IPS-NIHi11 (cell line): ENCODE measurements around the gene MRPL16.

ENCODE experiments used
- DNase-seq: peaks from one replicate; pipeline ENCODE4 v3.0.0; 2012; ENCODE audit warnings: mixed read lengths, low spot score

The MRPL16 gene

DNA sequence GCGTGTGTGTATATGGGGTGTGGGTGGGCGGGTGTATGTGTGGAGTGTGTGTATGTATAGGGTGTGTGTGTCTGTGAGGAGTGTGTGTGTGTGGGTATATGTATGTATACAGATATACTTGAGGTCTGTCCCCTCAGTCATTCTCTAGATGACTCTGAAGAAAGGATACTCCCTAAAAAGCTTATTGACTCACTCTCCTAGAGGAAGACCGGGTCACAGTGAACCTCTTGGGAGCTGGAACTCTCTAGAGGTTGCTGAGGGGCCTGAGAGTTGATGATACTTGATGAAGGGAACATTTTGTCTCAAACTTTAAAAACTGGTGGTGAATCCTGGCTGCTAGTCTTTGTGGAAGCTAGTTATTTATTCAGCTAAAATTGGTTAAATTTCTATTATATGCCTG is 40.3 kb downstream of the MRPL16 start:
- no peak for DNase-seq

DNA sequence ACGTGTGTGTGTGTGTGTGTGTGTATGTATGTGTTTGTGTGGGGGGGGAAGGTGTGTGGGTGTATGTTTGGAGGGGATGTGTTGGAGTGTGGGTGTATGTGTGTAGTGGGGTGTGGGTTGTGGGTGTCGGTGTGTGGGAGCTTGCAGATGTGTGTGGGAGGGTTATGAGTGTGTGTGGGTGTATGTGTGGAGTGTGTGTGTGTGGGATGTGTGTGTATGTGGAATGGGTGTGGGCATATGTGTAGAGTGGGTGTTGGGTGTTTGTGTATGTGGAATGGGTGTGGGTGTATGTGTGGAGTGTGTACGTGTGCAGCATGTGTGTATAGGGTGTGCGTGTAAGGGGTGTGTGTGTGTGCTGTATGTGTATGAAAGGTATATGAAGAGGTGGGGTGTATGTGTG is 40.8 kb downstream of the MRPL16 start:
- DNase-seq, result no peak

DNA sequence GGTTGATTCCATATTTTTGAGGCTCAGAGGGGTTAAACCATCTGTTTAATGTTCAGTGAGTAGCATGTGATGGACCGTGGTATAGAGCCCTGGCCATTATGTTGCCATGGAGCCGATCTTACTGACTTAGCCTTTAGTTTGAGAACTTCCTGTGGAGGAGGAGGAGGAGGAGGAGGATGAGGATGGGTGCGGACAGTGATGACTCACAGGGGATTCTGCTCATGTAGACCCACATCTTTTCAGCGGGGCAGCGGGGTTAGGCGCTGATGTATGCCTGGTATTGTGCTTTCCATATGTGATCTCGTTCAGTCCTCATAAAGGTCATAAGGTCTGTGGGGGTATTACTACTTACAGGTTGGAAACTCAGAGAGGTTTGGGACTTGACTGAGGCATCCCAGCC is 41.5 kb downstream of the MRPL16 start:
- DNase-seq, result no peak

DNA sequence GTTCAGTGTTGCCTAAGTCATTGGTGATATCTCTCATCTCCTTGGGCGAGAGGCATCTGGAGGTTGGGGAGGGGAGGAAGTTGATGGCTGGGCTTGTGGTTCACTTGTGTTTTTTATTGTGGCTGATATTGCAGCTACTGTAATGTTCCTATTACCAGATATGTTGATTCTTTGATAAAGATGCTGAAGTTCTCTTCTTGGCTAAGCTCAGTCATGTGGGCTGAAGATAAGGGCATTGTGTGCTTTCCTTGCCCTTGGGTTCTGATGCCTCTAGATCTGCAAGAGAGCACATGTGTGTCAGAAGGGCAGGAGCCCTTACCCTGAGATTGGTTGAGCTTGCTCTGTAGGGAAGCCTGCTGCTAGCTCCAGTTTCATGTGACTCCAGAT is 43.4 kb downstream of the MRPL16 start:
- no peak for DNase-seq

DNA sequence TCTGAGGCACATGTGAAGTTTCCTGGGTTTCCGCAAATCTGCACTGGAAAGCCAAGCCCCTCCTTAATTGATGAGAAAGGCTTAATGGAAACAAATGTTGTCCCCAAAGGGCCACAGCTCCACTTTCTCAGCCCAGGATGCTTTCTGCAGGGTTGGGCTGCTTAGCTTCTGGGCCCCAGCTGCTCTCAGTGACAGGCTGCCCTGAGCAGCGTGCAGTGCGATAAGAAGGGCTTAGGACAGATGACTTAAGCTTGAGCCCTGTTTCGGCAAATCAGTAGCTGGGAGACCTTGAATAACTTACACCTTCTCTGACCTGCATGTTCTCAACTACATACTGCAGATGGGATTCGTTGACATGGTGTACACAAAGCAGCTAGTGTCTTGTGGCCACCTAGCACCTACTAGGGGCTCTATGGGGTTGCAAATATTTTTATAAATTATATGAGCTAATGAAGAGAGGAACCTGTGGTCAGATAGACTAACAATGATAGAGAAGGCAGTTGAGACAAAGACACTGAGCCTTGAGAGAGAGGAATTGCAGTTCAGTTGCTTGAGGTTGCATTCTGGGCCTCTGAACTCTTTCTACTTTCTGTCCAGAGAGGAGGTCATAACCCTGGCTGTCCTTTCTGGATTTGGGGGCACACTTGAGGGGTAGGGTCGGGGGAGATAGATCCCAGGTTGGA is 43.9 kb downstream of the MRPL16 start:
- no peak for DNase-seq

DNA sequence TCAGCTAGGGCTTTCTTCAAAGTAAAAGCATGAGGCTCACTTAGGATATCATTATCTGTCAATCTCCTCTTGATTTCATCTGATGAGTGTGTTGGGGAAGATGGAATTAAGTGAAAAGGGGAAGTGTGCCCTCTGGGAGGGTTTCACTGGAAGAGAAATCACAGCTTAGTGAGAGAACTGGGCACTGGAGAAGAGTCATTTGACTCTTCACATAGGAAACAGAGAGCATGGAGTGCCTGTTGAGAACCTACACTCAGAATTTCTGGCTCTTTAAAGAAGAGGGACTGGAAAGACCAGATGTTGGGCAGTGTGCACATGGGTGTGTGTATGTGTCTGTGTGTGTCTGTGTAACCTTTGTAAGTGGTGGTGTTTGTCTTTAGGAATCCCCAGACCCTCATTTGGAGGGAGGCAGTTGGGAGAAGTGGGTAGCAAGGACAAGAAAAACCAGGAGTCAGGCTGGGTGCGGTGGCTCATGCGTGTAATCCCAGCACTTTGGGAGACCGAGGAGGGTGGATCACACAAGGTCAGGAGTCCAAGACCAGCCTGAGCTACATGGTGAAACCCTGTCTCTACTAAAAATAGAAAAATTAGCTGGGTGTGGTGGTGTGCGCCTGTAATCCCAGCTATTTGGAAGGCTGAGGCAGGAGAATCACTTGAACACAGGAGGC is 45.4 kb downstream of the MRPL16 start:
- no peak for DNase-seq

DNA sequence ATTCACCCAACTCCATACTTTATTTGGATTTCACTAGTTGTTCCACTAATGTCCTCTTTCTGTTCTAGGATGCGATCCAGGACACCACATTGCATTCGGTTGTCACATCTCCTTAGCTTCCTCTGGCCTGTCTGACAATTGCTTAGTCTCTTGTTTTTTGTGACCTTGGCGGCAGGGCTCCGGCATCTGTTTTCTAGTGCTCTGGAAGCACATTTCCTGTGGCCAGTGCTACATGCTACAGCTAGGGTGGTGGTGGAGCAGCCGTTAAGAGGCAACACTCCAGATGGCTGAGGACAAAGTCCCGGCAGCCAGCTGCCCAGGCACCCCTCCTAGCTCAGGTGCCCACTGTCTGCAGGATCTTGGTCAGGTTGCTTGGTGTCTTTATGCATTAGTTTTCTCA is 48.6 kb downstream of the MRPL16 start:
- no peak for DNase-seq

DNA sequence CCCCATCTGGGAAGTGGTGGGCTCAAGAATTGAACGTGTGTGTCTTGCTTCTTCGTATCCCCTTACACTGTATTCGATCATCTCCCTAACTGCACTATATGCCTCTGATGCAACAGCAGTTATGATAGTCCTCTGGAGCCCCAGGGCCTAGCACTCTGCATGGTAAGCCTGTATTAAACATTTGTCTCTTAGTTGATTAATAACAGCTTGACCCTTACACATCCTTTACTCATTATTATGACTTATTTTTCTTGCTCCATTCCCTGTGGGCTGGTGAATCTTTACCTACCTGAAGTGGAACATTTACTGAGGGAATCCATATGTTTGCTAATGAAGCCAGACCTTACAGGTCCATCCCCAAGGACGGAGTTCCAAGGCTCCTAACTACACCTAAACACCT is 49.8 kb downstream of the MRPL16 start:
- no peak for DNase-seq

DNA sequence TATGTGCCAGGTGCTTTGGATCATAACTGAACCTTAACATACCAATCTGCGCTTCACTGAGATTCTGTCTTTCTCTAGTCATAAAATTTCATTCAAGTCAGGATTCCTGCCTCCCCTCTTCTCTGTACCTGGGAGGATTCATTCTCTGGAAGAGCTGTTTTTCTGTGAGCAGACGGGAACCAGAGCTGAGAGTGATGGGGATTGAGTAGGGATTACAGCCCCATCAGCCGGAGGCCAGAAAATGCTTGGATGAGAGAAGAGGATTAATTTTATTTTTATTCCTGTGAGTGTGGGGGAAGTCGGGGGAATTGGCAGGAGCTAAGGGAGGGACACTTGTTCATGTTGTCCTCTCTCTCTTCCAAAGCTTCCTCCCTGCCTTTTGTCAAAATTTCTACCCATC is 50.7 kb downstream of the MRPL16 start:
- no peak for DNase-seq

DNA sequence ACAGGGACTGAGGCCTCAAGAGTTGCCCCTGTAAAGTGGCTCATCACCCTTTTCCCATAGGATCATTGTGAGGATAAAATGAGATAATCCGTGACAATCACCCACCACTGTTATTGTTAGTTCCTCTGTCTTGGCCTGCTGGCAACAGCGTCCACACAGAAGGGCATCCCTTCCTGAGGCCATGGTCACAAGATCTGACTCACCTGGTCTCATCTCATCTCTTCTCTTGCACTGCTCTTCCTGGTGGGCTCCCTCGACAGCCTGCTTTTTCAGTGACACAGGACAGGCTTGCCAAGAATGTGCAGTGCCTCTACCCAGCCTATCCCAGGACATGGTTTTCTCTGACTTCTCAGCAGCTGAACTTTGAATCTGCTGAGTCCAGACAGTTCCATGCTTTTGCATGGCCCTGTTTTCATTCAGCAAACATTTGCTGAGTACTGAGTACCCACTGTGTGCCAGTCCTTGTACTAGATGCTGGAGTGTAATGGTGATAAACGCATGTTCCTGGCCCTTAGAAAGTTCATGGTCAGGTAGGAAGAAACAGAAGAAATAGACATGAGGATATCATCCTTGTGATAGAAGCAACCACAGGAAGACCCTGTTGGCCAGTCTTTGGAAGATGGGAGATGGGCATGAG is 52.1 kb downstream of the MRPL16 start:
- DNase-seq, result no peak

DNA sequence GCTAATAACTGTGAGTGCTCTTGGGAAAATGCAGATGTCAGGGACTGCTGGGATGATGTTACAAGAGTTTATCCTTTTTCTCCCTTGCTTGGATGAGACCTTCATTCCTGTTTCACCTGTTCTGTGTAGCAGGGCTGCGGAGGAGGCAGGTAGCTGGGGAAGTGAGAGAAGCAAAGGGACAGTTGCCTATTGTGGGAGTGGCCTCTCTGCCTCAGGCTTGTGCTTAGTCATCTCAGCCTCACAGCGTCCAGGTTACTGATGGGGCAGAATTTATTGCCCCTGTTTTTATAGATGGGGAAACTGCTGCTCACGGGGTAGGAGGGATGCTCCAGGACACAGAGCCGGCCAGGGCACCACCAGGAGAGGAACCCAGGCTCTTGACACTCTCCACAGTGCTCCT is 53.7 kb downstream of the MRPL16 start:
- DNase-seq, result no peak

DNA sequence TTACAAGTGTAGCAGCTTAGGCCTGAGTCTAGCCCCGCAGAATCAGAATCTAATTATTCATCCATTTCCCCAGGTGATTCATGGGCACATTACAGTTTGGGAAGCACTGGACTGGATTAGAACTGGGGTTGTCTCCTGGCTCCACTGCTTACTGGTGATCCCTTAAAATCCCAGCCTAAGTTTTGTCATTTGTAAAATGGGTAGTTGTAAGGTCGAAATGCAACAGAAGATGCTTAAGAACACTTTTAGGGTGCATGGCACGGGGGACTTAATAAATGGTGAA is 54.1 kb downstream of the MRPL16 start:
- no peak for DNase-seq
